Fibroblast of lung (primary cell): ENCODE data around the gene ZNF664.

Experiments
- EZH2 ChIP-seq: IDR thresholded peaks from 2 replicates; pipeline ENCODE4 v1.5.1; 2012; ENCODE audit warnings: low read length, control low read depth, mild to moderate bottlenecking; ENCODE audit errors: missing control alignments
- TF ChIP-seq, protein P1 (sequence below), 2 donors: IDR thresholded peaks in 1 of 2; conservative IDR thresholded peaks in 1 of 2; 1 replicate in 1 of 2; 2 replicates in 1 of 2; pipeline ENCODE4 v1.5.1; 2011 to 2012; ENCODE audit warnings: low read length in 2 of 2, control low read depth in 1 of 2, inconsistent platforms in 1 of 2, low read depth in 1 of 2, mild to moderate bottlenecking in 1 of 2

- TF ChIP-seq, protein P1, sequence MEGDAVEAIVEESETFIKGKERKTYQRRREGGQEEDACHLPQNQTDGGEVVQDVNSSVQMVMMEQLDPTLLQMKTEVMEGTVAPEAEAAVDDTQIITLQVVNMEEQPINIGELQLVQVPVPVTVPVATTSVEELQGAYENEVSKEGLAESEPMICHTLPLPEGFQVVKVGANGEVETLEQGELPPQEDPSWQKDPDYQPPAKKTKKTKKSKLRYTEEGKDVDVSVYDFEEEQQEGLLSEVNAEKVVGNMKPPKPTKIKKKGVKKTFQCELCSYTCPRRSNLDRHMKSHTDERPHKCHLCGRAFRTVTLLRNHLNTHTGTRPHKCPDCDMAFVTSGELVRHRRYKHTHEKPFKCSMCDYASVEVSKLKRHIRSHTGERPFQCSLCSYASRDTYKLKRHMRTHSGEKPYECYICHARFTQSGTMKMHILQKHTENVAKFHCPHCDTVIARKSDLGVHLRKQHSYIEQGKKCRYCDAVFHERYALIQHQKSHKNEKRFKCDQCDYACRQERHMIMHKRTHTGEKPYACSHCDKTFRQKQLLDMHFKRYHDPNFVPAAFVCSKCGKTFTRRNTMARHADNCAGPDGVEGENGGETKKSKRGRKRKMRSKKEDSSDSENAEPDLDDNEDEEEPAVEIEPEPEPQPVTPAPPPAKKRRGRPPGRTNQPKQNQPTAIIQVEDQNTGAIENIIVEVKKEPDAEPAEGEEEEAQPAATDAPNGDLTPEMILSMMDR (conservative IDR thresholded peaks at IDR 0.05 in 1 of 2, IDR thresholded peaks at IDR 0.05 in 1 of 2; ENCODE audit: low read depth in 1 of 2, low read length in 2 of 2), result no peak
- TF ChIP-seq EZH2, result no peak
Measured at GRCh38 chr12:124033859-124034258, 60.8 kb downstream of the ZNF664 start.
